H9 (cell line): ENCODE measurements around the gene CXCL8. TPM values are rescaled to one million over a fixed set of nuclear protein-coding genes. Genes with fewer than 3 reads are reported as not detected.

Experiments
- DNase-seq: peaks from one replicate; pipeline ENCODE4 v3.0.0-alpha.2; 2017
- H2AFZ ChIP-seq: one replicate; pipeline ENCODE4 v1.6.1; 2013; ENCODE audit warnings: mild to moderate bottlenecking, low read length, control low read depth, moderate library complexity
- H2AK5ac ChIP-seq: 2 replicates; pipeline ENCODE4 v1.6.1; 2013; ENCODE audit warnings: low read length, control low read depth, mixed read lengths; ENCODE audit not compliant: insufficient read length
- H2BK120ac ChIP-seq: one replicate; pipeline ENCODE4 v1.6.1; 2013; ENCODE audit warnings: low read depth, mild to moderate bottlenecking, low read length, control low read depth, inconsistent platforms; ENCODE audit not compliant: poor library complexity, severe bottlenecking
- H2BK12ac ChIP-seq: 2 replicates; pipeline ENCODE4 v1.6.1; 2013; ENCODE audit warnings: low read length, control low read depth, mixed read lengths, low read depth; ENCODE audit not compliant: insufficient read length
- H2BK15ac ChIP-seq: 2 replicates; pipeline ENCODE4 v1.6.1; 2013; ENCODE audit warnings: low read depth, low read length, control low read depth
- H2BK20ac ChIP-seq: one replicate; pipeline ENCODE4 v1.6.1; 2013; ENCODE audit warnings: low read depth, mild to moderate bottlenecking, low read length, control low read depth, inconsistent platforms; ENCODE audit not compliant: poor library complexity, severe bottlenecking
- H2BK5ac ChIP-seq: 2 replicates; pipeline ENCODE4 v1.6.1; 2013; ENCODE audit warnings: low read length, control low read depth, mixed read lengths; ENCODE audit not compliant: insufficient read length
- H3K14ac ChIP-seq: 2 replicates; pipeline ENCODE4 v1.6.1; 2013; ENCODE audit warnings: low read length, control low read depth; ENCODE audit not compliant: insufficient read depth
- H3K18ac ChIP-seq: 2 replicates; pipeline ENCODE4 v1.6.1; 2013; ENCODE audit warnings: low read depth, mild to moderate bottlenecking, mixed read lengths, low read length, control low read depth; ENCODE audit not compliant: insufficient read length
- H3K23ac ChIP-seq: 2 replicates; pipeline ENCODE4 v1.6.1; 2013; ENCODE audit warnings: low read length, control low read depth, mixed read lengths, low read depth; ENCODE audit not compliant: insufficient read length
- H3K23me2 ChIP-seq: 2 replicates; pipeline ENCODE4 v1.6.1; 2013; ENCODE audit warnings: low read depth, mild to moderate bottlenecking, mixed read lengths, low read length, control low read depth; ENCODE audit not compliant: insufficient read length, poor library complexity, severe bottlenecking
- H3K27ac ChIP-seq: 2 replicates; pipeline ENCODE4 v1.5.1; 2013; ENCODE audit warnings: low read length, control low read depth, mixed read lengths, low read depth; ENCODE audit not compliant: insufficient read length
- H3K27me3 ChIP-seq: 2 replicates; pipeline ENCODE4 v1.6.1; 2013; ENCODE audit warnings: low read length, control low read depth, inconsistent platforms; ENCODE audit not compliant: insufficient read depth
- H3K4ac ChIP-seq: 2 replicates; pipeline ENCODE4 v1.6.1; 2013; ENCODE audit warnings: low read depth, mild to moderate bottlenecking, control low read depth, inconsistent platforms, low read length, moderate library complexity
- H3K4me1 ChIP-seq: 2 replicates; pipeline ENCODE4 v1.6.1; 2013; ENCODE audit warnings: low read length, control low read depth, inconsistent platforms; ENCODE audit not compliant: insufficient read depth
- H3K4me2 ChIP-seq: 2 replicates; pipeline ENCODE4 v1.6.1; 2013; ENCODE audit warnings: low read length, control low read depth, mixed read lengths; ENCODE audit not compliant: insufficient read length, insufficient read depth
- H3K56ac ChIP-seq: 2 replicates; pipeline ENCODE4 v1.6.1; 2013; ENCODE audit warnings: low read depth, mild to moderate bottlenecking, mixed read lengths, low read length, control low read depth; ENCODE audit not compliant: insufficient read length
- H3K79me1 ChIP-seq: 2 replicates; pipeline ENCODE4 v1.6.1; 2013; ENCODE audit warnings: low read depth, mild to moderate bottlenecking, moderate library complexity, low read length, control low read depth, inconsistent platforms; ENCODE audit not compliant: insufficient read depth, poor library complexity, severe bottlenecking
- H3K79me2 ChIP-seq: 2 replicates; pipeline ENCODE4 v1.6.1; 2013; ENCODE audit warnings: low read length, control low read depth, inconsistent platforms; ENCODE audit not compliant: insufficient read depth
- H3K9ac ChIP-seq: 2 replicates; pipeline ENCODE4 v1.6.1; 2013; ENCODE audit warnings: low read length, control low read depth, mixed read lengths; ENCODE audit not compliant: insufficient read length; ENCODE audit errors: extremely low read depth
- H3K9me3 ChIP-seq: one replicate; pipeline ENCODE4 v1.6.1; 2013; ENCODE audit warnings: low read depth, low read length, inconsistent platforms; ENCODE audit not compliant: control insufficient read depth
- H3T11ph ChIP-seq: one replicate; pipeline ENCODE4 v1.6.1; 2013; ENCODE audit warnings: mild to moderate bottlenecking, low read length, control low read depth, inconsistent platforms
- H4K20me1 ChIP-seq: one replicate; pipeline ENCODE4 v1.6.1; 2013; ENCODE audit not compliant: control insufficient read depth, insufficient read length, insufficient read depth
- H4K5ac ChIP-seq: 2 replicates; pipeline ENCODE4 v1.6.1; 2013; ENCODE audit warnings: low read depth, mild to moderate bottlenecking, mixed read lengths, low read length, control low read depth; ENCODE audit not compliant: insufficient read length
- H4K8ac ChIP-seq: replicated peaks from 2 replicates; pipeline ENCODE4 v1.6.1; 2013; ENCODE audit warnings: low read length, control low read depth, mixed read lengths, low read depth; ENCODE audit not compliant: insufficient read length
- H4K91ac ChIP-seq: 2 replicates; pipeline ENCODE4 v1.6.1; 2013; ENCODE audit warnings: low read depth, mild to moderate bottlenecking, moderate library complexity, mixed read lengths, low read length, control low read depth; ENCODE audit not compliant: insufficient read length
- H3K27ac Mint-ChIP-seq, 3 experiments: 2 replicates in 2 of 3; 3 replicates in 1 of 3; pipeline ENCODE4 v1.8.0; 2020 to 2021; ENCODE audit warnings: mixed read lengths in 3 of 3, mild to moderate bottlenecking in 1 of 3, moderate library complexity in 1 of 3
- H3K27me3 Mint-ChIP-seq: 2 replicates; pipeline ENCODE4 v1.8.0; 2021; ENCODE audit warnings: low read depth, mild to moderate bottlenecking, moderate library complexity, mixed read lengths
- H3K36me3 Mint-ChIP-seq, 3 experiments: 2 replicates in 2 of 3; 3 replicates in 1 of 3; pipeline ENCODE4 v1.8.0; 2020 to 2021; ENCODE audit warnings: low read depth in 3 of 3, mixed read lengths in 3 of 3; ENCODE audit not compliant: insufficient read depth in 1 of 3
- H3K4me1 Mint-ChIP-seq, 2 experiments: 2 replicates each; pipeline ENCODE4 v1.8.0; 2020; ENCODE audit warnings: mixed read lengths in 2 of 2
- H3K4me3 Mint-ChIP-seq, 2 experiments: 2 replicates in 1 of 2; 3 replicates in 1 of 2; pipeline ENCODE4 v1.8.0; 2020 to 2021; ENCODE audit warnings: mild to moderate bottlenecking in 2 of 2, mixed read lengths in 2 of 2, moderate library complexity in 1 of 2
- H3K9me3 Mint-ChIP-seq, 2 experiments: 2 replicates in 1 of 2; 3 replicates in 1 of 2; pipeline ENCODE4 v1.8.0; 2020; ENCODE audit warnings: mild to moderate bottlenecking in 2 of 2, mixed read lengths in 2 of 2, moderate library complexity in 1 of 2
- WGBS: extraction: QIAGEN DNeasy Blood & Tissue Kit; methylation state at CpG from one replicate; pipeline ENCODE4 v1.1.7; 2013; ENCODE audit warnings: missing lambda C conversion rate, low lambda C conversion rate, mixed read lengths; ENCODE audit not compliant: insufficient read length; ENCODE audit errors: extremely low coverage; 5-methylcytosine and 5-hydroxymethylcytosine counted together
- total RNA-seq: library from RNA; stranded (reverse); gene quantifications from 2 replicates; pipeline ENCODE4 v1.2.1, GENCODE V29; 2021
- TF ChIP-seq, protein P1 (sequence below): fragments of 200-600 bp; sonication (generic); conservative IDR thresholded peaks from 3 replicates; pipeline ENCODE4 v1.8.0; 2021; ENCODE audit warnings: antibody characterized with exemption, mild to moderate bottlenecking

CXCL8 gene
- total RNA-seq, 1 experiment from 2014 or later, result not detected

DNA sequence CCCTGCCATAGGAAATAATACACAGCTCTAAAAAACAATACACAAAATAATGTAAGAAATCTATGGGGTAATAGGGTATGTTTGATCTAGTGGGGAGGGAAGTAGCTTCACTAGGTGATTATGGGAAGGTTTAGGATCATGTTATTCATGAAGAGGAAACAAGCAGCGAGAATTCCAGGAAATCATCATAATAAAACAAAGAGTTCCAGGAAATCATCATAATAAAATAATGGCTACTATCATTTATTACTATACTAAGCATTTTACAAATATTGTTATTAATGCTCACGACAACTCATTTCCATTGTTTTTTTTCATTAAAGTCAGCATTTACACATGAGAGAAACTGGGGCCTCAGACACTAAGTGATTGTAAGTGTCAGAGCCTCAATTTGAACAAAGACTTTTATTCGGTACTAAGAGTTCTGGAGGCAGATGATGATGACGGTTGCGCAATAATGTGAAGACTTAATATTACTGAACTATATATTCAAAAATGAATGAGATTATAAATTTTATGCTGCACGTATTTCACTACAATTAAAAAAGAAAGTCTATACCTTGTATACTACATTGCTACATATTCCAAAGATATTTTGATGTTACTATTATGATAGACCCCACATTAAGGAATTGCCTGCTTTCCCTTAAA, 12.2 kb upstream of the CXCL8 start:
- Mint-ChIP-seq H3K36me3 (no peaks in the 10 kb centered on the region), H3K27ac (no peak overlapping the region), H3K4me1 (peaks cover 2 to 6% of the 10 kb centered on the region in 2 experiments; a peak in 2 of 4 replicates), H3K27me3 (no peaks in the 10 kb centered on the region), H3K4me3 (no peak overlapping the region), H3K9me3 (no peaks in the 10 kb centered on the region)
- H3K56ac ChIP-seq, result no peak overlapping the region
- H3K27me3 ChIP-seq, result no peaks in the 10 kb centered on the region
- H3K79me2 ChIP-seq, result no peaks in the 10 kb centered on the region
- no peak overlapping the region for H3K14ac ChIP-seq
- H2BK12ac ChIP-seq, result no peak overlapping the region
- H2BK120ac ChIP-seq, result no peak overlapping the region
- H4K8ac ChIP-seq, result no peak overlapping the region
- H3K4me2 ChIP-seq, result no peak overlapping the region
- H3K18ac ChIP-seq, result no peak overlapping the region
- H2BK15ac ChIP-seq, result no peak overlapping the region
- H4K91ac ChIP-seq, result no peak overlapping the region
- peaks cover 2% of the 10 kb centered on the region; the same call in 1 of the 2 replicates for H3K4me1 ChIP-seq
- H3T11ph ChIP-seq, result no peak overlapping the region
- no peaks in the 10 kb centered on the region for H3K9me3 ChIP-seq
- no peak overlapping the region for H2BK5ac ChIP-seq
- H3K79me1 ChIP-seq, result no peaks in the 10 kb centered on the region
- no peak overlapping the region for H3K9ac ChIP-seq
- H2BK20ac ChIP-seq, result no peak overlapping the region
- no peaks in the 10 kb centered on the region for H4K20me1 ChIP-seq
- WGBS, result no CpG with 5 or more reads among the region's 6 CpGs
- H3K23ac ChIP-seq, result no peak overlapping the region
- H2AFZ ChIP-seq, result no peak overlapping the region
- H3K23me2 ChIP-seq, result no peaks in the 10 kb centered on the region
- H2AK5ac ChIP-seq, result no peak overlapping the region
- no peak overlapping the region for H3K4ac ChIP-seq
- H4K5ac ChIP-seq, result no peak overlapping the region
- H3K27ac ChIP-seq, result no peak overlapping the region
- no peak for DNase-seq
- TF ChIP-seq, protein P1, sequence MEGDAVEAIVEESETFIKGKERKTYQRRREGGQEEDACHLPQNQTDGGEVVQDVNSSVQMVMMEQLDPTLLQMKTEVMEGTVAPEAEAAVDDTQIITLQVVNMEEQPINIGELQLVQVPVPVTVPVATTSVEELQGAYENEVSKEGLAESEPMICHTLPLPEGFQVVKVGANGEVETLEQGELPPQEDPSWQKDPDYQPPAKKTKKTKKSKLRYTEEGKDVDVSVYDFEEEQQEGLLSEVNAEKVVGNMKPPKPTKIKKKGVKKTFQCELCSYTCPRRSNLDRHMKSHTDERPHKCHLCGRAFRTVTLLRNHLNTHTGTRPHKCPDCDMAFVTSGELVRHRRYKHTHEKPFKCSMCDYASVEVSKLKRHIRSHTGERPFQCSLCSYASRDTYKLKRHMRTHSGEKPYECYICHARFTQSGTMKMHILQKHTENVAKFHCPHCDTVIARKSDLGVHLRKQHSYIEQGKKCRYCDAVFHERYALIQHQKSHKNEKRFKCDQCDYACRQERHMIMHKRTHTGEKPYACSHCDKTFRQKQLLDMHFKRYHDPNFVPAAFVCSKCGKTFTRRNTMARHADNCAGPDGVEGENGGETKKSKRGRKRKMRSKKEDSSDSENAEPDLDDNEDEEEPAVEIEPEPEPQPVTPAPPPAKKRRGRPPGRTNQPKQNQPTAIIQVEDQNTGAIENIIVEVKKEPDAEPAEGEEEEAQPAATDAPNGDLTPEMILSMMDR, result no peak
